CD1c-positive myeloid dendritic cell (primary cell): ENCODE measurements around the gene MTIF2.
"Not testable (repeated sequence)": the region's sequence is repeated elsewhere in the genome, so short reads cannot be mapped to it uniquely, and the experiment has no call there.

Experiments used
- DNase-seq: peaks from one replicate; pipeline ENCODE4 v3.0.0-alpha.2; 2016; ENCODE audit errors: extremely low spot score

MTIF2 gene

DNA sequence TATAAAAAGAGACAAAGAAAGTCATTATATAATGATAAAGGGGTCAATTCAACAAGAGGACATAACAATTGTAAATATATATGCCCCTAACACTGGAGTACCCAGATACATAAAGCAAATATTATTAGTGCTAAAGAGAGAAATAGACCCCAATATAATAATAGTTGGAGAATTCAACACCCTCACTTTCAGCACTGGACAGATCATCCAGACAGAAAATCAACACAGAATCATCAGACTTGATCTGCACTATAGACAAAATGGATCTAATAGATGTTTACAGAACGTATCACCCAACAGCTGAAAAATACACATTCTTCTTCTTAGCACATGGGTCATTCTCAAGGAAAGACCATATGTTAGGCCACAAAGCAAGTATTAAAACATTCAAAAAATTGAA is 68.6 kb downstream of the MTIF2 start:
- no peak for DNase-seq

DNA sequence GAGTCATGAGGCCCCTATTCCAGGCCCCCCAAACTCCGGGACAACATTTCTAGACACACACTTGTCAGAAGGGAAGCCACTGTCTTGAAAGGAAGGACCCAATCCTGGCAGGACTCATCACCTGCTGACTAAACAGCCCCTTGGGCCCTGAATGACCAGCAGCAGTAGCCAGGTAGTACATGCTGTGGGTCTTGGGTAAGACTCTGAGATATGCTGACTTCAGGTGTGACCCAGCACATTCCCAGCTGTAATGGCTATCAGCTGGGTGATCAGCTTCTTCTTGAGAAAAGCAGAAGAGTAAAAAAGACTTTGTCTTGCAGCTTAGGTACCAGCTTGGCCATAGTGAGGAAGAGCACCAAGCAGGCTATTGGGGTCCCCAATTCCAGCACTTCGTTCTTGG is 72.5 kb downstream of the MTIF2 start:
- no peak for DNase-seq

DNA sequence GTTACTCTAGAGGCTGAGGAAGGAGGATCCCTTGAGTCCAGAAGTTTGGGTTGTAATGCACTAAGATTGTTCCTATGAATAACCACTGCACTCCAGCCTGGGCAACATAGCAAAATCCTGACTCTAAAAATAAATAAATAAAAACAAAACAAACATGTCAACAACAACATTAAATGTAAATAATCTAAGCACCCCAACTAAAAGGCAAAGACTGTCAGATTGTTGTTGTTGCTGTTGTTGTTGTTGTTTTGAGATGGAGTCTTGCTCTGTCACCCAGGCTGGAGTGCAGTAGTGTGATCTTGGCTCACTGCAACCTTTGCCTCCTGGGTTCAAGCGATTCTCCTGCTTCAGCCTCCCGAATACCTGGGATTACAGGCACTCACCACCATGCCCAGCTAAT is 77.1 kb downstream of the MTIF2 start:
- DNase-seq: not testable (repeated sequence)

DNA sequence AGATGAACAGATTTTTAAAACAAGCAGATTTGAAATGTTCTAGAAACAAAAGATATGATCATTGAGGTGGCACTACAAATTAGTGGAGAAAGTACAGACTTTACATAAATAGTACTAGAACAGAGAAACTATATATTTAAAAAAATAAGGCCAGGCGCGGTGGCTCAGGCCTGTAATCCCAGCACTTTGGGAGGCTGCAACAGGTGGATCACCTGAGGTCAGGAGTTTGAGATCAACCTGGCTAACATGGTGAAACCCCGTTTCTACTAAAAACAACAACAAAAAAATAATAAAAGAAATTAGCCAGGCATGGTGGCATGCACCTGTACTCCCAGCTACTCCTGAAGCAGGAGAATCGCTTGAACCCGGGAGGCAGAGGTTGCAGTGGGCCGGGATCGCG is 82.2 kb downstream of the MTIF2 start:
- DNase-seq: not testable (repeated sequence)
